SK-N-SH (cell line): ENCODE results near the gene SLC1A2. TPM values are rescaled to one million over a fixed set of nuclear protein-coding genes. Genes with fewer than 3 reads are reported as not detected.

Experiments
- CTCF ChIA-PET: fragments of 300-600, 350-600 bp; formaldehyde crosslinking; extraction: SDS; loops from one replicate; lab custom pipeline; 2021; lab: Yijun Ruan, JAX
- POLR2A ChIA-PET: fragments of 350-600 bp; sonication (Branson Sonifier 250); formaldehyde crosslinking; extraction: SDS; loops from one replicate; lab custom pipeline; 2020; ENCODE audit warnings: antibody characterized with exemption, inconsistent platforms; lab: Yijun Ruan, JAX
- DNase-seq: peaks from one replicate; pipeline ENCODE4 v3.0.0; 2012
- H2AFZ ChIP-seq: fragments of 200-600 bp; sonication (generic); 2 replicates; pipeline ENCODE4 v1.8.1; 2016; ENCODE audit warnings: antibody characterized with exemption, mild to moderate bottlenecking, low read depth
- H3F3A ChIP-seq: fragments of 200-600 bp; sonication (generic); replicated peaks from 2 replicates; pipeline ENCODE3; 2016; ENCODE audit warnings: antibody characterized with exemption, mild to moderate bottlenecking; ENCODE audit not compliant: insufficient read depth
- H3K27ac ChIP-seq, 2 experiments: fragments of 200-500 bp in 1 of 2; fragments of 200-600 bp in 1 of 2; sonication (Bioruptor generic) in 1 of 2; sonication (generic), shearing (Covaris generic) in 1 of 2; 2 replicates each; pipeline versions ENCODE4 v1.5.1 to v1.6.1; 2014 to 2016; ENCODE audit warnings: low read depth in 2 of 2, inconsistent platforms in 1 of 2, low read length in 1 of 2, mild to moderate bottlenecking in 1 of 2, mixed read lengths in 1 of 2
- H3K27me3 ChIP-seq: fragments of 200-600 bp; sonication (generic), shearing (Covaris generic); 2 replicates; pipeline ENCODE4 v1.6.1; 2016; ENCODE audit warnings: mixed run types; ENCODE audit not compliant: insufficient read depth
- H3K36me3 ChIP-seq, 2 experiments: fragments of 200-500 bp in 1 of 2; fragments of 200-600 bp in 1 of 2; sonication (Bioruptor generic) in 1 of 2; sonication (generic) in 1 of 2; replicated peaks in 1 of 2; 2 replicates each; pipeline versions ENCODE3 to v1.5.1; 2014 to 2016; ENCODE audit warnings: low read length in 1 of 2, mild to moderate bottlenecking in 1 of 2; ENCODE audit not compliant: insufficient read depth in 2 of 2, control insufficient read depth in 1 of 2
- H3K4me1 ChIP-seq, 2 experiments: fragments of 200-500 bp in 1 of 2; fragments of 200-600 bp in 1 of 2; sonication (Bioruptor generic) in 1 of 2; sonication (generic), shearing (Covaris generic) in 1 of 2; 2 replicates each; pipeline versions ENCODE4 v1.5.1 to v1.6.1; 2014 to 2016; ENCODE audit warnings: low read depth in 1 of 2, low read length in 1 of 2, mixed run types in 1 of 2; ENCODE audit not compliant: insufficient read depth in 2 of 2, control insufficient read depth in 1 of 2
- H3K4me2 ChIP-seq: fragments of 200-600 bp; sonication (generic), shearing (Covaris generic); 2 replicates; pipeline ENCODE4 v1.6.1; 2017; ENCODE audit warnings: mixed run types
- H3K4me3 ChIP-seq, 2 experiments: fragments of 200-500 bp in 1 of 2; fragments of 200-600 bp in 1 of 2; sonication (Bioruptor generic) in 1 of 2; sonication (generic), shearing (Covaris generic) in 1 of 2; 2 replicates each; pipeline versions ENCODE4 v1.5.1 to v1.8.1; 2014 to 2016; ENCODE audit warnings: low read depth in 2 of 2, inconsistent platforms in 1 of 2, low read length in 1 of 2, mild to moderate bottlenecking in 1 of 2, mixed read lengths in 1 of 2, moderate library complexity in 1 of 2
- H3K79me2 ChIP-seq: fragments of 200-600 bp; sonication (generic); 2 replicates; pipeline ENCODE4 v1.8.1; 2017; ENCODE audit warnings: mild to moderate bottlenecking; ENCODE audit not compliant: insufficient read depth
- H3K9ac ChIP-seq: fragments of 200-600 bp; sonication (generic); 2 replicates; pipeline ENCODE4 v1.6.1; 2017; ENCODE audit warnings: mixed run types
- H3K9me2 ChIP-seq: fragments of 200-600 bp; sonication (generic); 2 replicates; pipeline ENCODE4 v1.6.1; 2017; ENCODE audit warnings: mixed run types
- H3K9me3 ChIP-seq: fragments of 200-600 bp; sonication (generic); 2 replicates; pipeline ENCODE4 v1.6.1; 2017; ENCODE audit warnings: mixed run types, mild to moderate bottlenecking, moderate library complexity
- H4K20me1 ChIP-seq: fragments of 200-600 bp; sonication (generic); 2 replicates; pipeline ENCODE4 v1.6.1; 2017; ENCODE audit warnings: mild to moderate bottlenecking, mixed run types; ENCODE audit not compliant: insufficient read depth
- EP300 ChIP-seq, 2 experiments: IDR thresholded peaks; 2 replicates each; pipeline versions ENCODE4 v1.4.0 to v1.6.1; 2012; ENCODE audit warnings: borderline replicate concordance in 1 of 2, low read depth in 1 of 2, low read length in 1 of 2
- FOXM1 ChIP-seq: IDR thresholded peaks from 2 replicates; pipeline ENCODE4 v1.4.0; 2012; ENCODE audit warnings: low read depth, mild to moderate bottlenecking
- PBX3 ChIP-seq: IDR thresholded peaks from 2 replicates; pipeline ENCODE4; 2012
- RAD21 ChIP-seq: IDR thresholded peaks from 2 replicates; pipeline ENCODE4 v1.6.1; 2012; ENCODE audit warnings: mild to moderate bottlenecking, low read length
- RFX5 ChIP-seq: IDR thresholded peaks from 2 replicates; pipeline ENCODE4 v1.6.1; 2012; ENCODE audit warnings: mild to moderate bottlenecking, improper control_type of control experiment, low read length
- SIN3A ChIP-seq: IDR thresholded peaks from 2 replicates; pipeline ENCODE4 v1.6.1; 2012; ENCODE audit warnings: low read depth, mild to moderate bottlenecking, low read length, moderate library complexity, borderline replicate concordance
- YY1 ChIP-seq: IDR thresholded peaks from 2 replicates; pipeline ENCODE4 v1.4.0; 2012; ENCODE audit warnings: low read depth, mild to moderate bottlenecking
- ZBTB33 ChIP-seq: IDR thresholded peaks from 2 replicates; pipeline ENCODE4 v1.4.0; 2012; ENCODE audit warnings: low read depth, borderline replicate concordance
- WGBS: methylation state at CpG from one replicate; pipeline ENCODE4 v1.1.6; 2017; ENCODE audit warnings: low lambda C conversion rate; 5-methylcytosine and 5-hydroxymethylcytosine counted together
- polyA plus RNA-seq, 3 experiments: library from polyadenylated mRNA; depleted of rRNA; stranded (reverse); fragments of >200 nt; gene quantifications; 2 replicates each; pipeline ENCODE4 v1.2.3, GENCODE V29; 2012
- TF ChIP-seq, protein P1 (sequence below): IDR thresholded peaks from 2 replicates; pipeline ENCODE4 v1.4.0; 2012; ENCODE audit warnings: low read depth, borderline replicate concordance

The SLC1A2 gene
- polyA plus RNA-seq, 1 of the 3 experiments (the other 2 are of a cell fraction): under 0.01 TPM

DNA sequence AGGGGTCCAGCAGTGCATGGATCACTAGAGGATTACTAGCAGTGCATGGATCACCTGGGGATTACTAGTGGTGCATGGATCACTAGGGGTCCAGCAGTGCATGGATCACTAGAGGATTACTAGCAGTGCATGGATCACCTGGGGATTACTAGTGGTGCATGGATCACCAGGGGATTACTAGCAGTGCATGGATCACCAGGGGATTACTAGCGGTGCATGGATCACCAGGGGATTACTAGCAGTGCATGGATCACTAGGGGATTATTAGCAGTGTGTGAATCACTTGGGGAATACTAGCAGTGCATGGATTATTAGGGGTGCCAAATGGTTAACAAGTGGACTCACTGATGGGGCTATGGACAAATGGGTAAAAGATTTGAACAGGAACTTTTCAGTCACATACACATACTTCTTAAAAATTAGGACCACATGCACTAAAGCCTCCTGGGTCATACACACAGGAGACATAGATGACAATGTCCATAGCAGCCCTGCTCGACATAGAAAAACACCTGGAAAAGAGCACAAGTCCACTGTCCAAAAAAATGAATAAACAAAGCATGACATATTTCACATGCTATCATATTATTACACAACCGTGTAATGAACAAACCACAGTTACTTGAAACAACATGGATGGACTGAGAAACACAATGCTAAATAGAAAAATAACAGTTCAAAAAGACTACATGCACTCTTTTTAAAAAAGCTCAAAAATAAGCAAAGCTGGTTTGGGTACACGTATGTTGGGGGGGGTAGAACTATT is 170.6 kb downstream of the SLC1A2 start:
- H3K9me3 ChIP-seq: no peaks in the 10 kb centered on the region
- no peaks in the 10 kb centered on the region for H3K36me3 ChIP-seq
- WGBS: 76% methylated on average over 4 of the region's 4 CpGs
- H2AFZ ChIP-seq: no peak overlapping the region
- H3K4me1 ChIP-seq: peaks cover 0 to 3% of the 10 kb centered on the region in 2 experiments; a peak in 2 of 4 replicates
- H4K20me1 ChIP-seq: no peaks in the 10 kb centered on the region
- no peaks in the 10 kb centered on the region for H3K79me2 ChIP-seq
- ChIA-PET CTCF (interaction anchor here (1.1 kb wide), 1 partner anchor 10 kb away, joined by 3 read pairs; no protein-coding TSS in a partner anchor), POLR2A (no interaction called here)
- H3K9ac ChIP-seq: no peak overlapping the region
- no peak overlapping the region for H3K4me2 ChIP-seq
- no peak overlapping the region for H3K4me3 ChIP-seq
- H3K27ac ChIP-seq: no peak overlapping the region
- DNase-seq: no peak
- no peaks in the 10 kb centered on the region for H3K9me2 ChIP-seq
- peaks cover 3% of the 10 kb centered on the region for H3F3A ChIP-seq
- no peak for TF ChIP-seq YY1
- H3K27me3 ChIP-seq: no peaks in the 10 kb centered on the region

DNA sequence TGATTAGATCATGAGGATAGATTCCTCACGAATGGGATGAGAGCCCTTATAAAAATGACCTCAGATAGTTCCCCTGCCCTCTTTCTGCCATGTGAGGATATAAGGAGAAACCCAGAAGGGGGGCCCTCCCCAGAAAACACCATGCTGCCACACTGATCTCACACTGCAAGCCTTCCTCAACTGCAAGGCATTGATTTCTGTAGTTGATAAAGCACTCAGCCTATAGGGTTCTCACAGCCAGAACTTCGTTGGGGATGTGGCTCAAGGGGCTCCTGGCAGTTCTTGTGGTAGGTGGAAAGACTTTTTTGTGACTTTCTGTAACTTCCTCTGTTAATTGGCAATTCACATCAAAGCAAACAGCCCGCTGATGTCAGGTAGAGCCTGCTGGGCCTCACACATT is 171.5 kb downstream of the SLC1A2 start:
- Histone ChIP-seq H3K9ac (no peak overlapping the region), H3K9me3 (no peaks in the 10 kb centered on the region), H3K4me1 (no peaks in the 10 kb centered on the region), H3K27me3 (no peaks in the 10 kb centered on the region), H3K9me2 (no peaks in the 10 kb centered on the region), H3K79me2 (no peaks in the 10 kb centered on the region), H3K4me3 (no peak overlapping the region), H4K20me1 (no peaks in the 10 kb centered on the region), H3F3A (no peaks in the 10 kb centered on the region), H2AFZ (no peak overlapping the region), H3K4me2 (no peak overlapping the region), H3K27ac (no peak overlapping the region), H3K36me3 (no peaks in the 10 kb centered on the region)
- POLR2A ChIA-PET: no interaction called here
- CTCF ChIA-PET: interaction anchor here (1.0 to 1.4 kb wide), 3 partner anchors 9 to 70 kb away, joined by 3 to 4 read pairs (median 3); no protein-coding TSS in a partner anchor
- DNase-seq: no peak
- TF ChIP-seq PBX3 (no peak), EP300 (IDR thresholded peaks at IDR 0.05; ENCODE audit: borderline replicate concordance in 1 of 2, low read depth in 1 of 2, low read length in 1 of 2) (no peak), ZBTB33 (no peak), RAD21 (no peak), FOXM1 (no peak), RFX5 (no peak), SIN3A (no peak)
- TF ChIP-seq, protein P1, sequence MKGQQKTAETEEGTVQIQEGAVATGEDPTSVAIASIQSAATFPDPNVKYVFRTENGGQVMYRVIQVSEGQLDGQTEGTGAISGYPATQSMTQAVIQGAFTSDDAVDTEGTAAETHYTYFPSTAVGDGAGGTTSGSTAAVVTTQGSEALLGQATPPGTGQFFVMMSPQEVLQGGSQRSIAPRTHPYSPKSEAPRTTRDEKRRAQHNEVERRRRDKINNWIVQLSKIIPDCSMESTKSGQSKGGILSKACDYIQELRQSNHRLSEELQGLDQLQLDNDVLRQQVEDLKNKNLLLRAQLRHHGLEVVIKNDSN: no peak
- 93% methylated on average over 3 of the region's 3 CpGs for WGBS
